ENCODE results near the gene RAP1GAP2.
A peak's percentile ranks its signal among the peaks of the same experiment; 100 is the strongest.

The RAP1GAP2 gene

DNA sequence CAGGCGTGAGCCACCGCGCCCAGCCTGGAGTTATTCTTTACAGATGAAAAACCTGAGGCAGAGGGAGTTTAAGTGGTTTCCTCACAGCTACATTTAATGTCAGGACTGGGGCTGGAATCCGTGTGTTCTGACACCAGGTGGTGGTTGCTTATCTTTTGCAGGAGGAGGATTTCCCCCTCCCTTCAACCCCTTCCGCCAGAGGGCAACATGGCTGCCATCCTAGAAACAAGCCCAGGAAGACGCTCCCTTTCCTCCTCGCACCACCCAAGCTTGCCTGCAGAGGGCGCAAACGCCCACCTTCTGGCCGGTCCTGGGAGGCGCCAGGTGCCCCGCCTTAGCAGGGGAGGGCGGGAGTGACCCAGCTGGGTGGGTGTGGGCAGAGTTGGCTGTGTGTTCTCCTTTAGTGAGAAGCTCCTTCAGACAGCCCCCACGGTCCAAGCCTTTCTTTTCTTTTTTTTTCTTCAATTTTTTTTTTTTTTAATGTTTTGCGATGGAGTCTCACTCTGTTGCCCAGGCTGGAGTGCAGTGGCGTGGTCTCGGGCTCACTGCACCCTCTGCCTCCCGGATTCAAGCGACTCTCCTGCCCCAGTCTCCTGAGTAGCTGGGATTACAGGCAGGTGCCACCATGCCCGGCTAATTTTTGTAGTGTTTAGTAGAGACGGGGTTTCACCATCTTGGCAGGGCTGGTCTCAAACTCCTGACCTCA lies 9.9 kb upstream of the RAP1GAP2 start:
- peak; percentile 99 for DNase-seq

DNA sequence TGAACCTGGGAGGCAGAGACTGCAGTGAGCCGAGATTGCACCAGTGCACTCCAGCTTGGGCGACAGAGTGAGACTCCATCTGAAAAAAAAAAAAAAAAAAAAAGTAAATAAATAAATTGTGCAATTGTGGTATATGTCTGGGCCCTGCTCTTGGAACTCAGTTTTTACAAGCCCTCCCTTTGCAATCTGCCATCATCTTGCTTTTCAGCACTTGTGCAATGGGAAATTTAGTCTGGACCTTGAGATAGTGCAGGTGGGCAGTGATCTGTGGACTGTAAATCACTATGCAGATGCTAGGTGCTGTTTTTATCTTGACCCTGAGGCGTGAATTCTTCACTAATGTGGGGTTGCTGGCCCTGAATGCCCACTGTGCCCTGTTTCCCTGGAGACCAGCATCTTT lies 6.5 kb upstream of the RAP1GAP2 start:
- no peak for DNase-seq

DNA sequence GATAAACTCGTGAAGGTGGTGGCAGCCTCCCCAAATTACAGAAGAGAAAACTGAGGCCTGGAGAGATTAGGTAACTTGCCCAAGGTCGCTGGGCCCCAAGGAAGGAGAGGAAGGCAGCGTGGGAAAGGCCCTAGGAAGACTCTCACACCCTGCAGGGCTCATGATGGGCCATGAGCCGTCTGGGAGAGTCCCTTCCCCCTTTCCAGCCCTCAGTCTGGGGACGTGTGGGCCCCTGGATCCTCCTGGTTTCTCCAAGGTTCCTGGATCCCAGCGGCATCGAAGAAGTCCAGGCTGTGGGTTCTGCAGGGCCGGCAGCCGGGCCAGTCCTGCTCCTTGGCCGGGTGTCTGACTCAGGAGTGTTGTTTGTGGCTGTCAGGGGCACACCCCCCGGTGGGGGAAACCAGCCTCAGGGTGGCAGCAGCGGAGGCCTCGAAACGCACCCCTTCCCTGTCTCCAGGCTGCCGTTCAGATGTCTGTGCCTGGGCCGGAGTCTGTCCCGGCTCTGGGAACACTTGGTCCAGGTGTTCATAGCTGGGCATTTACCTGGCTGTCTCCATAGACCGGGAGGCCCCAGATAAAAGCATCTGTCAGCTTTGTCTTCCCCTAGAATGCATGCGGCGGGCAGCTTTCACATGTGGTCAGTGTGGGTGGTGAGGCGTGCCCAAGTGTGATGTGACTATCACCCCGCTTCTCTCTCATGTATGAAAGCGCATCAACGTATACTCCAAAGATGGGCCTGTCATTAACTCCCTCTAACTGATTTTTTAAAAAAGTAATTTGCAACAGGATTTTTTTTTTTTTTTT lies 3.7 kb upstream of the RAP1GAP2 start:
- DNase-seq: no peak

DNA sequence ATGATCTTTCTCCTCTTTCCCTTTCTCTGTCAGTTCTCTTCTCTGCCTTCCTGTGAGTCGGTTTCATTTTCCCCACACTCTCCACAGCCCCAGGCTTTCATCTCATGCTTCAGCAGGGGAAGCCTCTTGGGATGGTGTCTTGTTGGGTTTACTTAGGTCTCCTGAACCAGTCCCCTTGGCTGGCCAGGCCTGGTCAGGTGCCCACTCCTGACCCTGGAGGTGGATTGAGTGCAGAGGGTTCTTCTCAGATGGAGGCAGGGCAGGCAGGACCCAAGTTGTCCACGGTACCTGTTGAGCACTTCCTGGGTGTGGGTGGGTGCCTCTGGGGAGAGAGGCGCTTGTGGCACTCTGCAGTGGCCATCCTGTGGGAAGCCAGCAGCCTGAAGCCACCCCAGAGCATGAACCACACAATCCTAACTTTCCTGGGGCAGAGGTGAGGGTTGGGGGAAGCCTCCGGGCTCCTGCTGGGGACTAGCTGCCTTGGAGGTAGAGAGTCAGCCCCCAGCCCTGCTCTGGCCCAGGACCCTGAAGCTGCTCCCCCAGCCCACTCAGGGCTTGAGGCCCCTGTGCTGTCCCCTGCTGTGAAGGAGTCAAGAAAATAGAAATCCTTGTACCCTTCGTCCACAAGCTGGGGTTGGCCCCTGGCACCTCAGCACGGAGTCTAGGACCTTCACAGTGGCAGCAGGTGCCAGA lies 2.0 kb upstream of the RAP1GAP2 start:
- DNase-seq: no peak

DNA sequence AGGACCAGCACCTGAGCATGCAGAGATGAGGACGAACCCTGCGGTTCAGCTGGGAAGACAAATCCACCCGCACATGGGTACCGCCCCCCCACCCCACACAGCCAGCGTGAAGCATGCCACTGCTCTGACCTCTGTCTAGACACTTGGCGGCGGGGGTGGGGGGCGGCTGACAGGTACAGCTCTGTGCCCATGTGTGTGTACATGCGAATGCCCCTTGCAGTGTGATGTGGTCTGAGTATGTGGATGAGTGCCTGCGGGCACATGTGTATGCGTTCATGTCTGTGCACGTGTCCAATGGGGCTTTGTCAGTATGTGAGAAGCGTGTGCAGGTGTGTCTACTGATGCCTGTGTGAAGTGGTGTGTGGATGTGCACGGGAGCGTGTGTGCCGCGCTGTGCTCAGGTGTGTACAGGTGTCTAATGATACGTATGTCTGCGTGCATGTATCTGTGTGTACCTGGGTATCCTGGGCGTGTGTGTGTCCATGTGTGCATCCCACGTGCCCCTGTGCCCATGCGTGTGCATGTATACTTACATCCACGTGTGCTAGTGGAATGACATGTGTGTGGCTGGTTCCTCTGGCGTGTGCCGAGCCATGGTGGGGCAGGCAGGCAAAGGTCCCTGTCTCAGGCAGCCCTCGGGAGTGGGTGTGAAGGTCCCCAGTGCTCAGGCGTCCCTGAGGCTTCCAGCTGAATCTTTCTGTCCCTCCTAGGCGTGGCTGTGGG lies 636 bp upstream of the RAP1GAP2 start:
- DNase-seq: no peak

DNA sequence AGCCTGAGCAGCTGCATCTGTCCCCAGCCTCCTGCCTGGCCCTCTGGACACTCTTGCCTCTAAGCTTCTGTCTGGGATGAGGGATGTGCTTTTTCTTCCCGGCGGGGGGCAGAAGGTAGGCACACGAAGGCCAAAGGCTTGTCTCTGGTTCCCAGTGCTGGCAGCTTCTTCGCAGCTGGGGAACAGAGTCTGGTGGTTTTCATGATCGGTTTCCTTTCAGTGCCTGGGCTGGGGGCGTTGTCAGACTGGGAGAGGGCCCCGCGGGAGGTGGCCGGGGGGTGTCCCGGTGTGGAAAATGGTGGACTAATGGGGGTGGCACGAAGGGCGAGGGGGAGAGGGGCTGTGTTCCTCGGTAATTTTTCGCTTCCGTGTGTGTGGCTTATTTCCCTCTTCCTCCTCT lies 988 bp downstream of the RAP1GAP2 start:
- DNase-seq: no peak

DNA sequence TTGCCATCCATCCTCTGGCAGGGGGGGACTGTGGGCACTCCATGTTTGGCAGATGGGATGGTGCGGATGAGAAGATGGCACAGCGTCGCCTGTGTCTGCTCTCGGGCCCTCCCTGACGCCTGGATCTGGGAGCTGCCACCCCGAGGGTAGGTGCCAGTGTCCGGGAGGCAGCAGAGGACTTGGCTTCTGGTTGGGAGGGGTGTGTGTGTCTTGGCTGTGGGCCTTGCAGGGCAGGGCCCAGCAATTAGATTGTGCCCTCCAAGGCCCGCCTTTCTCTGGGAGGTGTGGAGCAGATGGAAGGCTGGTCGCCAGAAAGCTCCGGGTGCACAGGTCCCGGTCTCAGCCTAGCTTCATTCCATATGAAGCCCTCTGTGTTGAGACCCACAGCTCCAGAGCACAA lies 1.4 kb downstream of the RAP1GAP2 start:
- no peak for DNase-seq

DNA sequence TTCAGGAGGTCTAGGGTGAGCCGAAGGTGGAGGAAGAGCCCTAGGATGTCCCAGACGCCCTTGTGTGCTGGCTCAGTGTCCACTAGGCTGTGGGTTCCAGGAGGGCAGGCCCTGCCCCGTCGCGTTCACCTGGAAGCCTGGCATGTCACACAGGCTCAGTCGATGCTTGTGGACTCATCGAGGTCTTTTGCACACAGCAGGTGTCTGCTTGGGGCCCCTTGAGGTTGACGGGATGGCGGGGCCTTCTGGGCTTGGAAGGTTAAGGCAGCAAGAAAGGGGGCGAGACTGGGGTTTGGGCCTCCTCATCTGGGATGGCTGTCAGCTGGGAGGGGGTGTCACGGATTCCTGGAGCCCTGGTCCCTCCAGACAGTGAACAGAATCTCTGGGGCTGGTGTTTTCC lies 1.9 kb downstream of the RAP1GAP2 start:
- no peak for DNase-seq

DNA sequence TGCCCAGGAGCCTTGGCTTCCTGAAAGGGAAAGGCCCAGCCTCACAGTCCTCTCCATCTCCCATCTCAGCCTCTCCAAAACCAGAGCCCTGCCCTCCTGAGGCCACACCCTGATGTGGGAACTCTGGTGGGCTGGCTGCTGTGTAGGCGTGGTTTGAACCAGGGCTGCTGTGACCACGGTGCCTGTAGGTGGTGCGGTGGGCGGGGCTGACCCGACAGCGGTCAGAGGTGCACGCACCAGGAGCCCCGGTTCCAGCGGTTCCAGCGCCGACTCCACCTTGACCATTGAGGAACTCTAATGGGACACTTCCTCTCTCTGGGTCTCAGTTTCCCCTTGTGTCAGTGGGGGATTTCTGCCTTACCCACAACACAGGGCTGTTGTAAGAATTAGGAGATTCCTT lies 2.4 kb downstream of the RAP1GAP2 start:
- DNase-seq: no peak

DNA sequence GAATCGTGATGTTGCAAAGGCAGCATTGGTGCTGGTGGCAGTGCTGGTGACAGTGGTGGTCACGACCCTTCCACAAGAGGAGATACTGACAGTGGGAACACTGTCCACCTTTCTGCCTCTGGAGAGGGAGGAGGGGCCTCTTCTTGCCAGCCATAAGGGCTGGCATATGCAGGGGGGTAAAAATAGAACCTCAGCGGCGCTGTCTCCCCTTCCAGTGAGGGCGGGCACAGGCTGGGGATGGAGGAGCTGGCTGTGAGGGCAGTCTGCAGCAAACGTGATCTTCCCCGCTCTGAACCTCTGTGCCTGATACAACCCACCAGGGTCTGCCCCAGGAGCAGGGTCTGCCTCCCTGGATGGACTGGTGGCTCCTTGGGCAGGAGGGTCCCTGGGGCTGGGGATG lies 3.4 kb downstream of the RAP1GAP2 start:
- DNase-seq: no peak

DNA sequence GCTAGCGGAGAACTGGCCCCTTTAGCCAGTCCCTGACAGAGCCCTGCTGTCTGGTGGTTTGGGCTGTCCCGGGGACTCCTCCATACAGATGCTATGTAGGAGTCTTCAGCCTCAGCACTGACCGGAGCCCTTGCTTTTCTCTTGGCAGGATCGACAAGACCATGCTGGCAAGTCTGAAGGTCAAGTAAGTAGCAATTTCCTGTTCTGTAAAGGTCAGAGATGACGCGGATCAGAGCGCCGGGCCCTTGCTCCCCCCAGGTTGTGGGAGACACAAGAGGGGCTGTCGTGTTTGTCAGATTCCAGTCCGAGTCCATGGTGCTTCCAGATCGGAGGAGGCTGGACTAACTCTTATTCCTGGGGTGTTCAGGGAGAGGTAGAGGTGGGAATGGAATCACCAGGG lies 4.1 kb downstream of the RAP1GAP2 start:
- no peak for DNase-seq

DNA sequence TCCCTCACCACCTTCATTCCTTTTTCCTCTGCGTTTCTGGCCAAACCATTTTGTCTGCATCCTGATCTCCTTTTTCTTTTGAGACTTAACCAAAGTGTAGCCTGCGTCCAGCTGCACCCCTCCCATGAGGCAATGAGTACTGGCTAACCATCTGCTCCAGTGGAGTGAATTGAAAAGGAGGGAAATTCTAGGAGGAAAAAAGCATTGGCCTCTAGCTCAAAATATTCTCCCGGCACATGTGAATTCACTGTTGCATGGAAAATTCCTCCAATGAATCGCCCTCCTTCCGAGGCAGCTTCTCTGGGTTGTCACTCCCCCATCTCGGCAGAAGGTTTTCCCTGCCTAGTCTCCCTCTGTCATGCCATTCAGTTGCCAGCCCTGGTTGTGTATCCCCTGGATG lies 5.6 kb downstream of the RAP1GAP2 start:
- no peak for DNase-seq

DNA sequence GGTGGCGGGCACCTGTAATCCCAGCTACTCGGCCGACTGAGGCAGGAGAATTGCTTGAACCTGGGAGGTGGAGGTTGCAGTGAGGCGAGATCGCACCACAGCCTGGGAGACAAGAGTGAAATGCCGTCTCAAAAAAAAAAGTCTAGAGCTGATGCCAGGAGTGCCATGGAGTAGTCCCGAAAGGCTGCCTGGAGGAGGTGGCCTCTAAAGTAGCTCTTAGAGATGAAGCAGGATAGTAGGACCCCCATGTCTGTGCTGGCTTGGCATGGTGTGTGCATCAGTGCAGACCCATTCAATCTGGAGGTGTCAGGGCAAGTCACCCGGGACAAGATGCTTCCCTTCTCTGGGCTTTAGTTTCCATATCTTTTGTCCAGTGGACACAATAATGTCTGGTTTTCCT lies 6.3 kb downstream of the RAP1GAP2 start:
- DNase-seq: no peak

DNA sequence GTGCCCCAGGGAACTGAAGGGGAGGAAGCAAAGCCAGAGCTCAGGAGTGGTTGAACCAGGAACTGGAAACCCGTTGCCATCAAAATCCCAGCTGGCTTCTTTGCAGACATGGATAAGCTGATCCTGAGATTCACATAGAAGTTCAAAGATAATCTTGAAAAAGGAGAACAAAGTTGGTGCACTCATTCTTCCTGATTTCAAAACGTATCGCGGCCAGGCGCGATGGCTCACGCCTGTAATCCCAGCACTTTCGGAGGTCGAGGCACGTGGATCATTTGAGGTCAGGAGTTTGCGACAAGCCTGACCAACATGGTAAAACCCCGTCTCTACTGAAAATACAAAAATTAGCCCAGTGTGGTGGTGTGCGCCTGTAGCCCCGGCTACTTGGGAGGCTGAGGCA lies 7.1 kb downstream of the RAP1GAP2 start:
- no peak for DNase-seq

DNA sequence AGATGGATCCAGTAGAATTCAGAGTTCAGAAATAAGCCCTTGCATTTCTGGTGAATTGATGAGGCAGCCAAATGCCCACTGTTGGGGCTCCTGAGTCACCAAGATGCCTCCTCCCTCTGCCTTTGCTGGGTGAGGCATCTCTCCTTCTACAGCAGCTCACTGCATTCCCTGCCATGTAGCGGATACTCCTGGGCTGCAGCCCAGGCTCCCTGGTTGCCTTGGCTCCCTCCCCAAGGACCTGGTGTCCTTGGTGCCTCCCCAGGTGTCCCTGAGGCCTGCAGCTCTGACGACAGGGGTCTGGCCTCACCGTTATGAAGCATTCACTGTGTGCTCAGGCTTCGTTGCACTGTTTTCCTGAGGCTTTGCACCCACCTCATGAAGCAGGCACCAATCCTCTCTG lies 7.7 kb downstream of the RAP1GAP2 start:
- no peak for DNase-seq

DNA sequence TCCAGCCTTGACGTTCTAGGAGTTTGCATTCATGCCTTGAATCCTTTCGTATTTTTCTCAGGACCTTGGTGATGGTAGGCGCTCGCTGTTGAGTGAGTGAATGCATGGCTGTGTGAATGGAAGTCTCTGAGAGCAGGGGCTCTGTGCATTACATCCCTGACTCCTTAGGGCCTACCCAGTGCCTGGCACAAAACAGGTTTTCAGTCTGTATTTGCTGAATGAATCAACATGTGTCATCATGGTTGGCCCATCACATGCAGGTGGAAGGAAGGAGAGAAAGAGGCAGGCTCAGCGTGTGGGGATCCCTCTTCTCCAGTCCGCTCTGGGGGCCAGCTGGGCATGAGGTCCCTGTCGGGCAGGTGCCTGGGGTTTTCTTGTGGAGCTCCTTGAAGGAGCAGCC lies 8.7 kb downstream of the RAP1GAP2 start:
- no peak for DNase-seq

DNA sequence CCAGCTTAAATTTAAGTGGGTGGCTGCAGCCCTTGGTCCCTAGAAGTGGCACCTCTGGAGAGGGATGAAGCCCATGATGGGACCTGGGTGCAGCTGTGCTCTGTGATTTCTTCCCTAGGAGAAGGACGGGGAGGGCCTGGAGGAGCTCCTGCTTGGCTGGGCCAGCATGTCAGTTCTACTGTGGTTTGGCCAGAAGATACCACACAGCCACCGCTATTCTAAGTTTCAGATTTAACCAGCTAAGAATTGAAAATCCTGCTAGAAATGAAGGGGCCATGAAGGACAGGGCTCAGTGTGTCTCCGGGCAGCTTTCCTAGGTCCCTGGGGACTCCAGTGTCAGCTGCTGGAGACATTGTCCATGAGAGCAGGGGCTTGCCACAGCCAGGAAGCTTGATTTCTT lies 9.7 kb downstream of the RAP1GAP2 start:
- DNase-seq: peak; percentile 17

DNA sequence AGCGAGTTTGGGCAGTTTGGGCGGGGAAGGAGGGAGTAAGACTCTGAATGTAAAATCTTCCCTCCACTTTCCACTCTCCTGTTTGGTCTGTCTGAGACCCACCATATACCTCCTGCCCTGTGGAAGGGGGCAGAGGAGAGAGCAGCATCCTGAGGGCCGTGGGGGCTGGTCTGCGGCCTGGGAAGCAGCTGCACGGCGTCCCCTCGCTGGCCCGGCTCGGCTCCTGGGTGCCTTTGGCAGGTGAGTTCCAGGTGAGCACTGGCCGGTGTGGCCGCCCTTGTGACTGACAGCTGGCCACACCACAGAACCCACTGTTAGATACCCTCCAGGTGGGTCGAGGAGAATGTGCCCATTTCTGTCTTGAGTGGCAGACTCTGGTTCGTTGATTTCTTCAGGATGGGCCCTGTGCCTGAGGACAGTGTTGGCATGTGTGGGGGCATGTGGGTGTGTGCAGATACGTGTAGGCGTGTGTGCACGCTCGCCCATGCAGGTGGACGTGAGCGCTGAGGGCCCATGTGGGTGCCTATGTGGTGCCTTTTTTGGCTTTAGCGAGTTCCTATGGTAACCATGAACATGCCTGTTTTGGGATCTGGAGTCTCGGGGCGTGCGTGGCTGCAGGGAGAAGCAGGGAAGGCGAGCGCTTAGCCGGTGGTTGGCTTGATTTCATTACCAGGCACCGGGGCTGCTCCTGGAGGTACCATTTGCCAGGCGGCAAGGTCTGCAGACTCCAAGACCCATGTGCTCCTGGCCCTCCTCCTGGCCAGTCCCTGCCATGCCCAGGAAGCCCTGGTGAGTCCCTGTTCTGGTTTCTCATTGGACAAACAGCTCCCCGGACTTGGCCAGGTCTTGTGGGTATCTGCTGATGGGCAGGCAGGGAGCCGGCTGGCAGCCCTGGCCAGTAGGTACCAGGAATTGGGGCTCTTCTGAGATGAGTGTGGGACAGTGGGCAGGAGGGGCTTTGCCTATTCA lies 12.4 kb downstream of the RAP1GAP2 start:
- no peak for DNase-seq

DNA sequence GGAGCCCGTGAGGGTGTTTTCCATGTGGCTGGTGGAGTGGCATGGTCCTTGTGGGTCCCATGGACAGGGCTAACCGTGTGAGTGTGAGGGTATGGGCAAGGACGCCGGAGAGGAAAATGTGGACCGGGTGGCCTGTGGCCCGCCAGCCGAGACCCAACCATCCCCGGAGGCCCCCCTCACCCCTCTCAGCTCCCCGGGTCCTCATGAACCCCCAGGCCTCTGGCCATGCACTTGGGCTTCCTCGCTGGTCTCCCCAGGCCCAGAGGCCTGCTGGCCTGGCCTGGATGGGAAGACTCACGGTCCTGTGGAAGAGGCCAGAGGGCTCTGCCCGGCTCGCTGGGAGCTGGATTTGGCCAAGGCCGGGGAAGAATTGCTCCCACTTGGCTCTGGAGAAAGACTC lies 13.1 kb downstream of the RAP1GAP2 start:
- DNase-seq: no peak

DNA sequence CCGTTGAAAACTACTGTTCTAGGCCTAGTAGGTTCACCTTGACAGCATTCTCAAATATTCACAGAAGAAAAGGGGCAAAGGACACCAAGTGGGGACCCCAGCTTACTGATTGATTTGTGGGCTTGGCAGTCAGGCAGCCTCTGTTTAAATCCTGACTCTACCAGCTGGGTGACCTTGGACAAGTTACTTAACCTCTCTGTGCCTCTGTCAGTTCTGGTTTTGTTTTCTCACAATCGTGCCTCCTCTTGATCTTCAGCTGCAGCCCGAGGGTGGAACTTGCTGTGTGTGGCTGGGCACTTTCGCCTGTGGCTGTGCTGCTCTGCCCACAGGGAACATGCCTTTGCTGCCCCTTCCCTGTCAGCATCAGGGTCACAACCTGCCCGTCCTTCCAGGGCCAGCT lies 17.8 kb downstream of the RAP1GAP2 start:
- DNase-seq: no peak

DNA sequence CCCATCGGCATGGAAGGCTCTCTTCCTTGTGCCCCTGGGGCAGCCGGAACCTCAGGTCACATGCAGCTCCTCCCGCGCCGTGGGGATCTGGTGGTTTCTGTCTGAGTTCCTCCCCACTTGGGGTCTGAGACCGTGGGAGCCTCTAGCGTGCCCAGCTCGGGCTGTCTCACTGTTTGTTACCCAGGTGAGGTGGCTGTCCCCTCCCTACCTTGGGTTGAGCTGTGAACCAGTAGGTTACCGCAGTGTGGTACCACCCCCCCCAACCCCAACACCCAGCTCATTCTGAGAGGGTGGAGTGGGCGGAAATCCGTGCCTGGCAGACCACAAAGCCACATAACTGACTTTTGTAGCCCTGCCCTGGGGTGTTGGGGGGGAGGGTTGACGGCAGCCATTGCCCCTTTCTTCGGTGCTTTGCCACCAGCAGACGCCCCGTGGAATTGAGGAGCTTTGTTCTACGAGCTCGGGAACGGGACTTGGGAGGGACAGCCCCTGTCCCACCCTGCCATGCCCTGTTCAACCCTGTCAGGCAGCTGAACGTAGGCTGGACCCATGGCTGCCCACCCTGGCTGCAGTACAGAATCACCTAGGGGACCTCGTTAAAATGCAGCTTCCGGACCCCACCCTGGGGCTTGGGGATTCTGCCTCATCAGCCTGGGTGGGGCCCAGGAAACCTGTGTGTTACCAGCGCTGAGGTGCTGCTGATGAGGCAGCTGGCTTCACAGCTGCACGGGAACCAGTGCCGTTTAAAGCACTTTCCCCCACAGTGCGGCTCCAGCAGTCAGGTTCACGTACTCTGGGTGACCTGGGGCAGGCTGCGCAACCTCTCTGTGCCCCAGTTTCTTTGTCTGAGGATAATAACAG lies 18.5 kb downstream of the RAP1GAP2 start:
- peak; percentile 32 for DNase-seq

Data from NCI-H82 (cell line).